GM23338 (cell line): Measurements from ENCODE around the gene SHFL. TPM values are rescaled to one million over a fixed set of nuclear protein-coding genes. Genes with fewer than 3 reads are reported as not detected.

Experiments
- ATAC-seq: fragments of 200-7000 bp; cut with Tn5 transposase; 3 replicates; pipeline ENCODE4 v1.9.1; 2020
- DNase-seq: peaks from one replicate; pipeline ENCODE4 v3.0.0-alpha.2; 2015; ENCODE audit warnings: low spot score
- H2AFZ ChIP-seq: fragments of 200-600 bp; sonication (generic); 2 replicates; pipeline ENCODE4 v1.8.0; 2016; ENCODE audit warnings: antibody characterized with exemption, mild to moderate bottlenecking, moderate library complexity
- H3F3A ChIP-seq: fragments of 200-600 bp; sonication (generic); replicated peaks from 2 replicates; pipeline ENCODE4 v1.8.0; 2017; ENCODE audit warnings: antibody characterized with exemption, mixed run types, low read depth
- H3K27ac ChIP-seq: fragments of 200-600 bp; sonication (generic); 2 replicates; pipeline ENCODE4 v1.6.1; 2016; ENCODE audit warnings: low read depth
- H3K27me3 ChIP-seq: fragments of 200-600 bp; sonication (generic); 2 replicates; pipeline ENCODE4 v1.8.0; 2016; ENCODE audit warnings: mild to moderate bottlenecking, mixed run types, moderate library complexity; ENCODE audit not compliant: insufficient read depth
- H3K36me3 ChIP-seq: fragments of 200-600 bp; sonication (generic); 2 replicates; pipeline ENCODE4 v1.8.0; 2016; ENCODE audit warnings: mild to moderate bottlenecking; ENCODE audit not compliant: insufficient read depth
- H3K4me1 ChIP-seq: fragments of 200-600 bp; sonication (generic); 2 replicates; pipeline ENCODE4 v1.8.0; 2016; ENCODE audit warnings: mild to moderate bottlenecking, moderate library complexity; ENCODE audit not compliant: insufficient read depth
- H3K4me2 ChIP-seq: fragments of 200-600 bp; sonication (generic); 2 replicates; pipeline ENCODE4 v1.7.1; 2017; ENCODE audit warnings: mixed run types
- H3K4me3 ChIP-seq: fragments of 200-600 bp; sonication (generic); 2 replicates; pipeline ENCODE4 v1.6.1; 2016; ENCODE audit warnings: mixed run types
- H3K79me2 ChIP-seq: fragments of 200-600 bp; sonication (generic); replicated peaks from 2 replicates; pipeline ENCODE4 v1.8.0; 2017; ENCODE audit warnings: mild to moderate bottlenecking; ENCODE audit not compliant: insufficient read depth
- H3K9me2 ChIP-seq: fragments of 200-600 bp; sonication (generic); 2 replicates; pipeline ENCODE4 v1.8.0; 2017; ENCODE audit not compliant: insufficient read depth
- H4K20me1 ChIP-seq: fragments of 200-600 bp; sonication (generic); replicated peaks from 2 replicates; pipeline ENCODE4 v1.8.0; 2017; ENCODE audit warnings: mild to moderate bottlenecking; ENCODE audit not compliant: insufficient read depth
- H3K27ac Mint-ChIP-seq: 2 replicates; pipeline ENCODE4 v1.8.0; 2020; ENCODE audit warnings: inconsistent platforms, mild to moderate bottlenecking, moderate library complexity, mixed read lengths
- H3K27me3 Mint-ChIP-seq: 3 replicates; pipeline ENCODE4 v1.8.0; 2022; ENCODE audit warnings: low read depth, mild to moderate bottlenecking, moderate library complexity, mixed read lengths, inconsistent platforms; ENCODE audit not compliant: insufficient read depth, poor library complexity
- H3K36me3 Mint-ChIP-seq: 3 replicates; pipeline ENCODE4 v1.8.0; 2021; ENCODE audit warnings: low read depth, mild to moderate bottlenecking, inconsistent platforms, moderate library complexity, mixed read lengths
- H3K4me1 Mint-ChIP-seq: 3 replicates; pipeline ENCODE4 v1.8.0; 2020; ENCODE audit warnings: mild to moderate bottlenecking, inconsistent platforms, mixed read lengths
- H3K4me3 Mint-ChIP-seq: 3 replicates; pipeline ENCODE4 v1.8.0; 2021; ENCODE audit warnings: moderate library complexity, mild to moderate bottlenecking, inconsistent platforms, mixed read lengths
- H3K9me3 Mint-ChIP-seq: 3 replicates; pipeline ENCODE4 v1.8.0; 2020; ENCODE audit warnings: moderate library complexity, mild to moderate bottlenecking, inconsistent platforms, mixed read lengths
- CREB1 ChIP-seq: fragments of 250-450 bp; sonication (Bioruptor Pico); IDR thresholded peaks from 2 replicates; pipeline ENCODE4 v1.5.0; 2020; ENCODE audit warnings: low read depth, mild to moderate bottlenecking, moderate library complexity
- CTCF ChIP-seq, 2 experiments: fragments of 200-600 bp in 1 of 2; sonication (generic) in 1 of 2; conservative IDR thresholded peaks; 2 replicates each; pipeline versions ENCODE4 v1.5.1 to v1.6.1; 2016 to 2017; ENCODE audit warnings: antibody characterized with exemption in 2 of 2, low read depth in 2 of 2, mild to moderate bottlenecking in 2 of 2, moderate library complexity in 1 of 2
- EZH2 ChIP-seq: fragments of 200-600 bp; sonication (generic); IDR thresholded peaks from one replicate; pipeline ENCODE4 v1.8.0; 2017; ENCODE audit warnings: antibody characterized with exemption, mild to moderate bottlenecking, low read depth; ENCODE audit not compliant: unreplicated experiment
- JUNB ChIP-seq: IDR thresholded peaks from one replicate; pipeline ENCODE4 v1.6.1; 2016; ENCODE audit warnings: antibody characterized with exemption; ENCODE audit not compliant: unreplicated experiment
- POLR2AphosphoS5 ChIP-seq: IDR thresholded peaks from 2 replicates; pipeline ENCODE4 v1.6.1; 2016; ENCODE audit warnings: antibody characterized with exemption, low read depth
- STAT1 ChIP-seq: IDR thresholded peaks from one replicate; pipeline ENCODE4 v1.6.1; 2016; ENCODE audit warnings: antibody characterized with exemption; ENCODE audit not compliant: unreplicated experiment
- ZNF114 ChIP-seq: fragments of 250-450 bp; sonication (Bioruptor Pico); IDR thresholded peaks from 2 replicates; pipeline ENCODE4 v1.5.0; 2020; ENCODE audit warnings: mild to moderate bottlenecking, moderate library complexity
- ZNF462 ChIP-seq: fragments of 250-450 bp; sonication (Bioruptor Pico); IDR thresholded peaks from 2 replicates; pipeline ENCODE4 v1.5.0; 2020; ENCODE audit warnings: mild to moderate bottlenecking, moderate library complexity
- polyA plus RNA-seq: library from polyadenylated mRNA; unstranded; fragments of >200 nt; fragmentation: Nextera tagmentation; extraction: Ambion mirVana; gene quantifications from 2 replicates; pipeline ENCODE4 v1.2.1, GENCODE V29; 2016
- total RNA-seq: library from RNA; depleted of rRNA; stranded (reverse); fragments of >200 nt; shearing (Covaris generic); gene quantifications from 2 replicates; pipeline ENCODE4 v1.2.3, GENCODE V29; 2014
- TF ChIP-seq, protein P1 (sequence below): IDR thresholded peaks from one replicate; pipeline ENCODE4 v1.6.1; 2018; ENCODE audit warnings: antibody characterized with exemption; ENCODE audit not compliant: unreplicated experiment
- TF ChIP-seq, protein P2 (sequence below): IDR thresholded peaks from 2 replicates; pipeline ENCODE4 v1.6.1; 2016; ENCODE audit warnings: antibody characterized with exemption

SHFL gene
- total and polyA plus RNA-seq, 2 experiments from 2014 or later = 31.7 to 32.1 TPM

DNA sequence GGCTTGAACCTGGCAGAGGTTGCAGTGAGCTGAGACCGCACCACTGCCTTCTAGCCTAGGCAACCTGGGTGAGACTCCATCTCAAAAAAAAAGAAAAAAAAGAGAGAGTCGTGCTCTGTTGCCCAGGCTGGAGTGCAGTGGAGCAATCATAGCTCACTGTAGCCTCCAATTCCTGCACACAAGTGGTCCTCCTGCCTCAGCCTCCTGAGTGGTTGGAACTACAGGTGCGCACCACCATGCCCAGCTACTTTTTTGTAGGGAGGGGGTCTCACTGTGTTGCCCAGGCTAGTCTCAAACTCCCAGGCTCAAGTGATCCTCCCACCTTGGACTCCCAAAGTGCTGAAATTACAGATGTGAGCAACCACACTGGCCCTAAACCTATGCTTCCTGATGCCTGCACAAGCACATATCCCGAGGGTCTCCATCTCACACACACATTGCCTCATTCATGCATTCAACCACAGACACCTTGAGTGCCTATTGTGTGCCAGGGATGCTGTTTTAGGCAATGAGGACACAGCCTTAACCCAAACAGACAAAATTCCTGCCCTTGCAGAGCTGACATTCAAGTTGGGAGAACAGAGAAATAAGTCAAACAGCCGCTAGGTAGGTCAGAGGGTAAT, 14.2 kb downstream of the SHFL start:
- Mint-ChIP-seq H3K4me1 (peaks cover 2% of the 10 kb centered on the region; the same call in 2 of the 3 replicates), H3K27me3 (peaks cover 28% of the 10 kb centered on the region), H3K27ac (no peak overlapping the region), H3K9me3 (no peaks in the 10 kb centered on the region), H3K4me3 (no peak overlapping the region), H3K36me3 (no peaks in the 10 kb centered on the region)
- Histone ChIP-seq H3K36me3 (no peaks in the 10 kb centered on the region), H3K79me2 (no peaks in the 10 kb centered on the region), H3K4me3 (no peak overlapping the region), H3K4me2 (no peak overlapping the region), H3F3A (peaks cover 5% of the 10 kb centered on the region), H3K9me2 (no peaks in the 10 kb centered on the region), H3K27ac (no peak overlapping the region), H4K20me1 (no peaks in the 10 kb centered on the region), H3K4me1 (no peaks in the 10 kb centered on the region; the same call in 1 of the 2 replicates), H3K27me3 (peaks cover 18% of the 10 kb centered on the region), H2AFZ (no peak overlapping the region)
- ATAC-seq (no peak), DNase-seq (no peak)
- no peak for TF ChIP-seq CREB1 (CRISPR knock-in tag)
- no peak for TF ChIP-seq CTCF (conservative IDR thresholded peaks at IDR 0.05; ENCODE audit: low read depth in 2 of 2)
- TF ChIP-seq POLR2AphosphoS5 = no peak
- TF ChIP-seq EZH2 = no peak
- no peak for TF ChIP-seq STAT1
- TF ChIP-seq ZNF462 = no peak
- TF ChIP-seq, protein P1, sequence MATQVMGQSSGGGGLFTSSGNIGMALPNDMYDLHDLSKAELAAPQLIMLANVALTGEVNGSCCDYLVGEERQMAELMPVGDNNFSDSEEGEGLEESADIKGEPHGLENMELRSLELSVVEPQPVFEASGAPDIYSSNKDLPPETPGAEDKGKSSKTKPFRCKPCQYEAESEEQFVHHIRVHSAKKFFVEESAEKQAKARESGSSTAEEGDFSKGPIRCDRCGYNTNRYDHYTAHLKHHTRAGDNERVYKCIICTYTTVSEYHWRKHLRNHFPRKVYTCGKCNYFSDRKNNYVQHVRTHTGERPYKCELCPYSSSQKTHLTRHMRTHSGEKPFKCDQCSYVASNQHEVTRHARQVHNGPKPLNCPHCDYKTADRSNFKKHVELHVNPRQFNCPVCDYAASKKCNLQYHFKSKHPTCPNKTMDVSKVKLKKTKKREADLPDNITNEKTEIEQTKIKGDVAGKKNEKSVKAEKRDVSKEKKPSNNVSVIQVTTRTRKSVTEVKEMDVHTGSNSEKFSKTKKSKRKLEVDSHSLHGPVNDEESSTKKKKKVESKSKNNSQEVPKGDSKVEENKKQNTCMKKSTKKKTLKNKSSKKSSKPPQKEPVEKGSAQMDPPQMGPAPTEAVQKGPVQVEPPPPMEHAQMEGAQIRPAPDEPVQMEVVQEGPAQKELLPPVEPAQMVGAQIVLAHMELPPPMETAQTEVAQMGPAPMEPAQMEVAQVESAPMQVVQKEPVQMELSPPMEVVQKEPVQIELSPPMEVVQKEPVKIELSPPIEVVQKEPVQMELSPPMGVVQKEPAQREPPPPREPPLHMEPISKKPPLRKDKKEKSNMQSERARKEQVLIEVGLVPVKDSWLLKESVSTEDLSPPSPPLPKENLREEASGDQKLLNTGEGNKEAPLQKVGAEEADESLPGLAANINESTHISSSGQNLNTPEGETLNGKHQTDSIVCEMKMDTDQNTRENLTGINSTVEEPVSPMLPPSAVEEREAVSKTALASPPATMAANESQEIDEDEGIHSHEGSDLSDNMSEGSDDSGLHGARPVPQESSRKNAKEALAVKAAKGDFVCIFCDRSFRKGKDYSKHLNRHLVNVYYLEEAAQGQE = no peak
- TF ChIP-seq, protein P2, sequence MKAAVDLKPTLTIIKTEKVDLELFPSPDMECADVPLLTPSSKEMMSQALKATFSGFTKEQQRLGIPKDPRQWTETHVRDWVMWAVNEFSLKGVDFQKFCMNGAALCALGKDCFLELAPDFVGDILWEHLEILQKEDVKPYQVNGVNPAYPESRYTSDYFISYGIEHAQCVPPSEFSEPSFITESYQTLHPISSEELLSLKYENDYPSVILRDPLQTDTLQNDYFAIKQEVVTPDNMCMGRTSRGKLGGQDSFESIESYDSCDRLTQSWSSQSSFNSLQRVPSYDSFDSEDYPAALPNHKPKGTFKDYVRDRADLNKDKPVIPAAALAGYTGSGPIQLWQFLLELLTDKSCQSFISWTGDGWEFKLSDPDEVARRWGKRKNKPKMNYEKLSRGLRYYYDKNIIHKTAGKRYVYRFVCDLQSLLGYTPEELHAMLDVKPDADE = no peak
- TF ChIP-seq JUNB = no peak
- TF ChIP-seq ZNF114 = no peak
